NCI-H146 (cell line): ENCODE data around the gene HNRNPH2.
A peak's percentile ranks its signal among the peaks of the same experiment; 100 is the strongest.

Source experiments
- DNase-seq: peaks from one replicate; lab custom pipeline; 2025; lab: John Stamatoyannopoulos, UW

Gene HNRNPH2

DNA sequence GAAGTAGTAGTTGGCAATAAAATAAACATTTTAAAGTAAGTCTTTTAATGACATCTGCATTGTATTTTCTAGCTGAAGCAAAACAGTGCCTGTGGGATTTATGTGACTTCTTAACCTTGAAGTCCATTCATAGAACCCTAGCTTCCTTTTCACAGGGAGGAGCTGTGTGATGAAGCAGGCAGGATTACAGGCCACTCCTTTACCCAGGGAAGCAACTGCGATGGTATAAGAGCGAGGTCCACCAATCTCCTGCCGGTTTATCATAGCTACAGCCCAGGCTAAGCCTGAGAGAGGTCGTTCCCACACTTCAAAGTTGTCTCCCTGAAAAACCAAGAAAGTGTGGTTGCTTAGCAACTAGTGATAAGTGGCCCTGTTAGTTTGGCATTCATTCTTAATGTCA is 10.2 kb upstream of the HNRNPH2 start:
- no peak for DNase-seq

- no peak for DNase-seq
Observed at GRCh38 chrX:101398694-101399093, 9.3 kb upstream of the HNRNPH2 start.

DNA sequence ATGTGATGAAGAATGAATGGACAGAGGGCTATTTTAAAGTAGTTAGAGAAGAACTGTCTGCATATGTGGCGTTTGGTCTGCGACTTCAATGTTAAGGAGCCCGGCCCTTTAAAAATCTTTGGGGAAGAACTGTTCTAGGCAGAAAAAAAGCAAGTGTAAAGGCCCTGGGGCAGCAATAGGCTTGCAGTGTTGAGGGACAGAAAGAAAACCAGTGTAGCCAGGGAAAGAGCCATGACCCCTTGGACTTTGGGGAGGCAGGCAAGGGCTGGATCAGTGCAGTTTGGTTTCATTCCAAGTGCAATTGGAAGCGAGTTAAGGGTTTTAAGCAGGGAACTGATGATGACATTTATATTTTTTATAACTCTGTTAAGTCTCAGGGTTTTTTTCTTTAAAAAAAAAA is 8.2 kb upstream of the HNRNPH2 start:
- no peak for DNase-seq

- no peak for DNase-seq
Observed at GRCh38 chrX:101407167-101407747, 765 bp upstream of the HNRNPH2 start.

- DNase-seq = no peak
Observed at GRCh38 chrX:101408532-101408841, 465 bp downstream of the HNRNPH2 start.

DNA sequence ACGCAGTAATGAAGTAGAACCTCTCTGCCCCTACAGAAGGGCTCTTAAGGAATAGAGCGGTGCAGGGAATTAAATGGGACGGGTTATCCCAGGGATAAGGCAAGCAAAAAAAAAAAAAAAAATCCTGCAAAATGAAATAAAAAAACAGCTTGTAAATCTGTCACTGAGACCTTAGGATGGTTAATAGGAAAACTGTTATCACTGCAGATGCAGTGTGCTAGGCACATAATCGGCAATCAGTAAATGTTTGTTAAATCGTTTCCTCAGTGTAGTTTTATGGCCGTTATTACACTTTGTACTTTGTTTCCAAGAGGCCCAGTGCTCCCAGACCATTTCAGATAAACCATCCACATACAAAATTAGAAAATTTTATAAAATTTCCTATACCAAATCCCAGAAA is 1.0 kb downstream of the HNRNPH2 start:
- no peak for DNase-seq

GRCh38 chrX:101410461-101410860 is 2.4 kb downstream of the HNRNPH2 start:
- no peak for DNase-seq

DNA sequence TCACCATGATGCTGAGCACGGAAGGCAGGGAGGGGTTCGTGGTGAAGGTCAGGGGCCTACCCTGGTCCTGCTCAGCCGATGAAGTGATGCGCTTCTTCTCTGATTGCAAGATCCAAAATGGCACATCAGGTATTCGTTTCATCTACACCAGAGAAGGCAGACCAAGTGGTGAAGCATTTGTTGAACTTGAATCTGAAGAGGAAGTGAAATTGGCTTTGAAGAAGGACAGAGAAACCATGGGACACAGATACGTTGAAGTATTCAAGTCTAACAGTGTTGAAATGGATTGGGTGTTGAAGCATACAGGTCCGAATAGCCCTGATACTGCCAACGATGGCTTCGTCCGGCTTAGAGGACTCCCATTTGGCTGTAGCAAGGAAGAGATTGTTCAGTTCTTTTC is 4.0 kb downstream of the HNRNPH2 start:
- DNase-seq = no peak

- peak; percentile 53 for DNase-seq
Observed at GRCh38 chrX:101415180-101416145, 7.4 kb downstream of the HNRNPH2 start.

DNA sequence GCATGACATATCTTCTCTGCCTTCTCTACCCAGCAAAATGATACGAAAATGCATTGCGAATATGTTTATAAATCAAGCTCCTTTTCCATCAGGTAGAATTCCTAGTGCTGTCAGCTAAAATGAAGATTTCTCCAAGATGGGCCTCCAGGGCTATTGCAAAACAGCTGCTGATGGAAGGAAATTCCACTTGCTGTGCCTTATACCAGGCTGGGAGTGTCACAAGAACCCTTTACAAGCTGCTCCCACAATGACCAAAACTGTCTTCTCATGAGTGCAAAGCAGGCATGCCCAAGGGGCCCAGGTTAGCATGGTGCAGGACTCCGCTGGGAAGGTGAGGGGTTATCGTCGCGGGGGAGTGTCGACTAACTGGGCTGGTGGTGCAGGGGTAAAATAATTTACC is 8.7 kb downstream of the HNRNPH2 start:
- no peak for DNase-seq

DNA sequence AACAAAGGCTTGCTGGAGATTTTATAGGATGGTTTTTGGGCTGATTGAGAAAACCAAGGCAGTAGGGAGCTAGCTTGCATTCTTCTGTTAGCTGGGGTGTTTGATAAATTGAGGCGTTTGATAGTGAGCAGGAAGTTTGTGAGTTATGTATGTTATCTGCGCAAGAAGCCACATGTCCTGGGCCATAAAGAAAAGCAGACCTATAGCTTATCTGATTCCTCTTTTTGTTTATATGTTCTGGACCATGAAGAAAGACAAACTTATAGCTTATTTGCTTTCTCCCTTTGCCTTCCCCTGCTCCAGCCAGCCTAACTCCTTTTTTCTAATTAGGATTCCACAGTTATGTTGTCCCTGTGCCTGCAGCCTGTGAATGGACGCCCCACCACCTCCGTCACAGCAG is 9.2 kb downstream of the HNRNPH2 start:
- no peak for DNase-seq

DNA sequence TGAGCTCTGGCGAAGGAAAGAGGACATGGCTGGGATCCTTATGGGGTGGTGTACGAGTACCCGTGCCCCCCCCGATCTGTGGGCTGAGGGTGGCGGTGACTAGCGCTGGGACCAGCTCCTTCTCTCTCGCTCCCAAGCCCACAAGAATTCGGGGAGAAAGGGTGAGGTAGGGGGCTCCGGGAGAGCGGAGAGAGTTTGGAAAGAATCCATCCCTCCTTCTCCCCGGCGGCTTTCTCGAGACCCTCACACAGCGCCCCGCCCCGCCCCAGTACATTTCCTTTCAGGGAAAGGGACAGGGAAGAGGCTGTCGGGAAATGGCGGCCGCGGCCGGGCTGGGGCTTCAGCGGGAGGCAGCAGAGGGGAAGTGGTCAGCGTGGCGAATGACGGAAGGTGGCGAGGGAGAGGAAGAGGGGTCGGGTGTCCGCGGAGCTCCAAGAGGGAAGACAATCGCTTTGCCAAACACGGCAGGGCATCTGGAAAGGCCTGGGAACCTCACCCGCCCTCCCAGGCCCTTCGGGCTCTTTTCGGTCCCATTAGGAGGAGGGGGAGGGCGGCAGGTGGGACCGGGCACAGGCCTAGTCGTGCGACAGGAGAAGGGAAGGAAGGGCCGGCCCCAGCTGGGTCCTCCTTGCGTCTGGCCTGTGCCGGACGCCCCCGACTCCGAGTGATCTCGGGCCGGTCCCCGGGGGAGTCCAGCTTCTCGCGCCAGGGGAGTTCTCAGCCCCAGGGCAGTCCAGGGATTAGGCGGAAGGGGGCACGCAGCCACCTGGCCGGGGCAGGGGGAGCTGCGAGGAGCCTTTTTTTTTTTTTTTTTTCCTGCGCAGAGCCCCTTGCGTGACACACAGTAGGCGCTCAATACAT is 10.2 kb downstream of the HNRNPH2 start:
- DNase-seq = peak; percentile 76

- no peak for DNase-seq
Observed at GRCh38 chrX:101419489-101419888, 11.5 kb downstream of the HNRNPH2 start.

DNA sequence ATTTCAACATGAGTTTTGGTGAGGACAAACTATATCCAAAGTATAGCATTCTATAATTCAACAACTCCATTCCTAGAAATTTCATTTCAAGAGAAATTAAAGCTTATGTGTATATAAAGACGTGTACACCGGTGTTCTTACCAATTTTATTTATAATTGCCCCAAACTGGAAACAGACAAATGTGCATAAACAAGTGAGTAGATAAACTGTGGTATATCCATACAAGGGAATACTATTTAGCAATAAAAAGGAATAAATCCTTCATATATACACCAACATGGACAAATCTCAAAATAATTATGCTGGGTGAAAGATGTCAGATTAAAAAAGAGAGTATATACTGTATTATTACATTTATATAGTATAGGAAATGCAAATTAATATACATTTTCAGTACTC is 19.9 kb downstream of the HNRNPH2 start:
- no peak for DNase-seq

- DNase-seq = no peak
Observed at GRCh38 chrX:101429934-101430333, 21.9 kb downstream of the HNRNPH2 start.

GRCh38 chrX:101430457-101431078 is 22.5 kb downstream of the HNRNPH2 start:
- no peak for DNase-seq

DNA sequence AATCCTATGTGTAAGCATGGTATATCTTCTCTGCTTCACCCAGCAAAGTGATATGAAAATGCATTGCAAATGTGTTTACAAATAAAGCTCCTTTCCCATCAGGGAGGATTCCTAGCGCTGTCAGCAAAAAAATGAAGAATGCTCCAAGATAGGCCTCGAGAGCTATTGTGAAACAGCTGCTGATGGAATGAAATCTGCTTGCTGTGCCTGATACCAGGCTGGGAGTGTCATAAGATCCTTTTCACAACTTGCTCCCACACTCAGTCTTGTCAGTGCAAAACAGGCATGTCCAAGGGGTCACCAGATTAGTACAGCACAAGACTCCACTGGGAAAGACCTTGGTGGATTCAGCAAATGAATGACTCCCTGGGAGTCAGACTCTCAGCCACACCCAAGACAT is 34.1 kb downstream of the HNRNPH2 start:
- DNase-seq = no peak

DNA sequence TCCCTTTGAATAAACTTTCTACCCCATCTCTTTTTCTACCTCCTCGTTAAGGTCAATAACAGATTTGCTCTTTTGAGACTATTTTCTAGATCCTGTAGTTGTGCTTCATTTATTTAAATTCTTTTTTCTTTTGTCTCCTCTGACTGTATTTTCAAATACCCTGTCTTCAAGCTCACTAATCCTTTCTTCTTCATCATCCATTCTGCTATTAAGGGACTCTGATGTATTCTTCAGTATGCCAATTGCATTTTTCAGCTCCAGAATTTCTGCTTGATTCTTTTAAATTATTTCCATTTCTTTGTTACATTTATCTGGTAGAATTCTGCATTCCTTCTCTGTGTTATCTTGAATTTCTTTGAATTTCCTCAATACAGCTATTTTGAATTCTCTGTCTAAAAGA is 41.3 kb downstream of the HNRNPH2 start:
- DNase-seq = no peak

DNA sequence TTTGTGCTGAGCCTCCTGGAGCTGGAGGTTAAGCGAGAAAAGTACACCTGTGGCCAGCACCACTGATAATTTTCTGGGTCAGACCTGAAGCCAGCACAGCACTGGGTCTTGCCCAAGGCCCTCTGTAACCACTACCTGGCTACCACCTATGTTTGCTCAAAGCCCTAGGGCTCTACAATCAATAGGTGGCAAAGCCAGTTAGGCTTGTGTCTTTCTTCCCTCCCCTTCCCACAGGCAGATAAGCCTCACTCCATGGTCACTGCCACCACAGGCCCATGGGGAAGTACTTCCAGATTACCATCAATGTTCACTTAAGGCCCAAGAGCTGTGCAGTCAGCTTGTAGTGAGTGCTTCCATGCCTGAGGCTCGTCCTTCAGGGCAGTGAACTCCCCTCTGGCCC is 42.1 kb downstream of the HNRNPH2 start:
- DNase-seq = no peak

DNA sequence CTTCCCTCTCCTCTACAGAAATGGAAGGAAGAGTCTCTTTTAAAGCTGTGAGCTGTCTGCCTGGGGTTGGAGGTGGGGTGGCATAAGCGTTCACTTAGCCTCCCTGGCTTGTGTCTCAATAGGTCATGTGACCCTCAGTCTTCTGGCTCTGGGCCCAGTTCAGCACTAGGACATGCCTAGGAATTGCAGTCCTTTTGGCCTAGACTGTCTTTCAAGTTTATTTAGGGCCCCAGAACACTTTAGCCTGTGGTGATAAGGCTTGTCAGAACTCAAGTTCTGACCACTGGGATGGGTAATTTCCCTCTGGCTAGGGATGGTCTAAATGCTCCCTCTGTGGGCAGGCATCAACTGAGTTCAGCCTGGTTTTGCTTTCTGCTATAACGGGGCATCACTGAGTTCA is 42.9 kb downstream of the HNRNPH2 start:
- no peak for DNase-seq

GRCh38 chrX:101452056-101452455 is 44.0 kb downstream of the HNRNPH2 start:
- DNase-seq = no peak

- no peak for DNase-seq
Observed at GRCh38 chrX:101460669-101461068, 52.6 kb downstream of the HNRNPH2 start.
